Upper lobe of left lung (tissue), 4 donors: ENCODE data around the gene UBE4B.

Experiments used
- CTCF ChIP-seq, 6 experiments: fragments of 450-650 bp in 4 of 6; fragments of 200-600 bp in 2 of 6; sonication (generic) in 2 of 6; IDR thresholded peaks; one replicate each; pipeline ENCODE4 v1.5.1; 2016 to 2019; ENCODE audit warnings: antibody characterized with exemption in 6 of 6
- EP300 ChIP-seq, 4 donors: sonication (generic); formaldehyde crosslinking; IDR thresholded peaks; one replicate each; pipeline ENCODE4 v1.5.1; 2017; ENCODE audit warnings: antibody characterized with exemption in 4 of 4, control low read depth in 2 of 4
- POLR2A ChIP-seq, 4 donors: fragments of 450-650 bp; IDR thresholded peaks; one replicate each; pipeline ENCODE4 v1.5.1; 2016 to 2017; ENCODE audit warnings: antibody characterized with exemption in 4 of 4, mild to moderate bottlenecking in 2 of 4

DNA sequence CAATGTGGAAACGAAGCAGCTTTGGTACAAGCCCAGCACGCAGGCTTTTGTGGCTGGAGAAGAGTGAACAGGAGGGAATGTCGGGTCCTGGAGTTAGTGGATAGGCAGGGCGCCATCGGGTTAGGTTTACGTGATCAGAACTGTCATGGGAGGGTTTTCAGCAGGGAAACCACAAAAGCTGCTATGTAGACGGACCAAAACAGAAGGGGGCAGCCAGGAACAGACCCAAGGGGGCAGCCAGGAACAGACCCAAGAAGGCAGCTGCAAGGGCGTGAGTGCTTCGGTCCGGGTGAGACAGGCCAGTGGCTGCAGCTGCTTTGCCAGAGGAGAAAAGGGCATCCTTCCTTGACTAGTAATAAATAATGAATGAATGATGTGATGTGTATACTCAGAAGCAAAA lies 100.1 kb downstream of the UBE4B start:
- TF ChIP-seq CTCF (IDR thresholded peaks at IDR 0.05), result no peak
- no peak for TF ChIP-seq POLR2A (IDR thresholded peaks at IDR 0.05)
- no peak for TF ChIP-seq EP300 (IDR thresholded peaks at IDR 0.05)
